IPS-15b (cell line): Measurements from ENCODE around the gene VILL.
"Not testable (repeated sequence)": the region's sequence is repeated elsewhere in the genome, so short reads cannot be mapped to it uniquely, and the experiment has no call there.

Experiments used
- H3K27me3 ChIP-seq: one replicate; pipeline ENCODE4 v1.6.1; 2013; ENCODE audit warnings: low read length; ENCODE audit not compliant: control insufficient read depth, insufficient read depth
- H3K36me3 ChIP-seq: one replicate; pipeline ENCODE4 v1.6.1; 2013; ENCODE audit warnings: low read length; ENCODE audit not compliant: control insufficient read depth, insufficient read depth
- H3K4me1 ChIP-seq: one replicate; pipeline ENCODE4 v1.6.1; 2013; ENCODE audit warnings: mild to moderate bottlenecking, low read length; ENCODE audit not compliant: control insufficient read depth, insufficient read depth
- H3K4me3 ChIP-seq: one replicate; pipeline ENCODE4 v1.5.1; 2013; ENCODE audit warnings: low read depth, low read length
- H3K9ac ChIP-seq: one replicate; pipeline ENCODE4 v1.6.1; 2013; ENCODE audit warnings: low read depth, mild to moderate bottlenecking, low read length
- H3K9me3 ChIP-seq: one replicate; pipeline ENCODE4 v1.6.1; 2013; ENCODE audit warnings: mild to moderate bottlenecking, low read length; ENCODE audit not compliant: control insufficient read depth, insufficient read depth

VILL gene

GRCh38 chr3:38028621-38029361 lies 38.2 kb downstream of the VILL start:
- Histone ChIP-seq H3K27me3 (peaks cover 66% of the 10 kb centered on the region), H3K9ac (no peak overlapping the region)

GRCh38 chr3:38029400-38030125 lies 39.0 kb downstream of the VILL start, which contains the start of gene PLCD1:
Gene PLCD1 (minus strand): TSS chr3:38029642. CDS start chr3:38029539, 103 bp downstream.
- Histone ChIP-seq H3K9me3 (no peaks in the 10 kb centered on the region), H3K27me3 (peaks cover 66% of the 10 kb centered on the region), H3K4me1 (peaks cover 5% of the 10 kb centered on the region), H3K36me3 (no peaks in the 10 kb centered on the region), H3K9ac (peak within 1 kb of the TSS; percentile 47), H3K4me3 (peak within 1 kb of the TSS; percentile 82)

More at GRCh38 chr3:38028621-38029361, 38.2 kb downstream of the VILL start:
- peaks cover 5% of the 10 kb centered on the region for H3K4me1 ChIP-seq
- peak overlapping the region; percentile 82 for H3K4me3 ChIP-seq
- H3K9me3 ChIP-seq, result no peaks in the 10 kb centered on the region
- no peaks in the 10 kb centered on the region for H3K36me3 ChIP-seq

- peak overlapping the region; percentile 47 for H3K9ac ChIP-seq
- peaks cover 65% of the 10 kb centered on the region for H3K27me3 ChIP-seq
- H3K4me3 ChIP-seq, result peak overlapping the region; percentile 73
- no peaks in the 10 kb centered on the region for H3K36me3 ChIP-seq
- peaks cover 5% of the 10 kb centered on the region for H3K4me1 ChIP-seq
- H3K9me3 ChIP-seq, result no peaks in the 10 kb centered on the region
These were observed 39.8 kb downstream of the VILL start for GRCh38 chr3:38030126-38031021.

- Histone ChIP-seq H3K27me3 (peaks cover 56% of the 10 kb centered on the region), H3K9me3 (no peaks in the 10 kb centered on the region), H3K36me3 (no peaks in the 10 kb centered on the region), H3K4me3 (no peak overlapping the region), H3K4me1 (peaks cover 2% of the 10 kb centered on the region), H3K9ac (no peak overlapping the region)
These were observed 40.7 kb downstream of the VILL start for GRCh38 chr3:38031022-38031994.

GRCh38 chr3:38032328-38032865 lies 41.8 kb downstream of the VILL start:
- Histone ChIP-seq H3K27me3 (peaks cover 45% of the 10 kb centered on the region), H3K36me3 (no peaks in the 10 kb centered on the region), H3K4me3 (no peak overlapping the region), H3K9ac (no peak overlapping the region), H3K9me3 (no peaks in the 10 kb centered on the region), H3K4me1 (peaks cover 5% of the 10 kb centered on the region)

- H3K4me1 ChIP-seq, H3K4me3 ChIP-seq, H3K36me3 ChIP-seq, H3K9ac ChIP-seq, H3K9me3 ChIP-seq: not testable (repeated sequence)
- peaks cover 38% of the 10 kb centered on the region for H3K27me3 ChIP-seq
These were observed 43.0 kb downstream of the VILL start for GRCh38 chr3:38033586-38033985.

- H3K36me3 ChIP-seq, H3K4me3 ChIP-seq, H3K4me1 ChIP-seq, H3K9me3 ChIP-seq, H3K9ac ChIP-seq: not testable (repeated sequence)
- H3K27me3 ChIP-seq, result peaks cover 41% of the 10 kb centered on the region
These were observed 43.7 kb downstream of the VILL start for GRCh38 chr3:38034335-38034734.

GRCh38 chr3:38036286-38036685 lies 45.7 kb downstream of the VILL start:
- no peaks in the 10 kb centered on the region for H3K9me3 ChIP-seq

GRCh38 chr3:38036906-38037305 lies 46.3 kb downstream of the VILL start:
- Histone ChIP-seq H3K4me3 (no peak overlapping the region), H3K9me3 (no peaks in the 10 kb centered on the region), H3K36me3 (no peaks in the 10 kb centered on the region), H3K27me3 (peaks cover 35% of the 10 kb centered on the region), H3K4me1 (peaks cover 7% of the 10 kb centered on the region), H3K9ac (no peak overlapping the region)

More at GRCh38 chr3:38036286-38036685, 45.7 kb downstream of the VILL start:
- Histone ChIP-seq H3K4me3 (no peak overlapping the region), H3K36me3 (no peaks in the 10 kb centered on the region), H3K4me1 (peaks cover 7% of the 10 kb centered on the region), H3K9ac (no peak overlapping the region), H3K27me3 (peaks cover 40% of the 10 kb centered on the region)

GRCh38 chr3:38038447-38038911 lies 47.9 kb downstream of the VILL start:
- H3K4me1 ChIP-seq, result peaks cover 7% of the 10 kb centered on the region
- H3K36me3 ChIP-seq, result no peaks in the 10 kb centered on the region
- no peaks in the 10 kb centered on the region for H3K9me3 ChIP-seq
- H3K27me3 ChIP-seq, result peaks cover 26% of the 10 kb centered on the region
- H3K9ac ChIP-seq, result no peak overlapping the region
- peak overlapping the region; percentile 75 for H3K4me3 ChIP-seq
